Thyroid gland (tissue), 4 donors: ENCODE measurements around the gene CBLN2. TPM values are rescaled to one million over a fixed set of nuclear protein-coding genes. Genes with fewer than 3 reads are reported as not detected.

Experiments
- DNase-seq, 2 donors: peaks; one replicate each; pipeline ENCODE4 v3.0.0-alpha.2; 2019
- H3K27ac ChIP-seq, 3 donors: fragments of 200-600 bp; sonication (generic); 1 replicate in 2 of 3; 2 replicates in 1 of 3; pipeline ENCODE4 v1.5.1; 2016 to 2019; ENCODE audit warnings: mild to moderate bottlenecking in 1 of 3, moderate library complexity in 1 of 3
- H3K27me3 ChIP-seq: fragments of 200-600 bp; sonication (generic); one replicate; pipeline ENCODE4 v1.5.1; 2019
- H3K36me3 ChIP-seq, 2 donors: fragments of 200-600 bp; sonication (generic); one replicate each; pipeline ENCODE4 v1.5.1; 2016 to 2019
- H3K4me1 ChIP-seq, 2 donors: fragments of 200-600 bp; sonication (generic); one replicate each; pipeline ENCODE4 v1.5.1; 2017 to 2019
- H3K4me3 ChIP-seq, 3 donors: fragments of 200-600 bp; sonication (generic); replicated peaks in 1 of 3; 1 replicate in 2 of 3; 2 replicates in 1 of 3; pipeline ENCODE4 v1.5.1; 2016; ENCODE audit warnings: mild to moderate bottlenecking in 1 of 3
- H3K9me3 ChIP-seq: fragments of 200-600 bp; sonication (generic); one replicate; pipeline ENCODE4 v1.5.1; 2017
- POLR2A ChIP-seq, 2 donors: fragments of 450-650 bp; IDR thresholded peaks; one replicate each; pipeline ENCODE4 v1.6.1; 2017; ENCODE audit warnings: antibody characterized with exemption in 2 of 2, mild to moderate bottlenecking in 2 of 2, moderate library complexity in 1 of 2
- WGBS, 2 donors: methylation state at CpG; one replicate each; pipeline ENCODE4 v1.1.5; 2017; 5-methylcytosine and 5-hydroxymethylcytosine counted together
- intact Hi-C: fragments of 100-400 bp; cut with DNase I; formaldehyde crosslinking; loops from one replicate; pipeline ENCODE4 v1.15.1; 2023
- total RNA-seq, 4 donors: library from RNA; depleted of rRNA; stranded (reverse); fragments of >200 nt; gene quantifications; one replicate each; pipeline ENCODE4 v1.2.3, GENCODE V29; 2016
- TF ChIP-seq, protein P1 (sequence below), 6 experiments: fragments of 200-600 bp in 3 of 6; fragments of 450-650 bp in 3 of 6; sonication (generic) in 3 of 6; IDR thresholded peaks; one replicate each; pipeline ENCODE4 v1.5.1; 2016 to 2019; ENCODE audit warnings: antibody characterized with exemption in 6 of 6, mild to moderate bottlenecking in 2 of 6, inconsistent platforms in 1 of 6, moderate library complexity in 1 of 6

The CBLN2 gene
- total RNA-seq = not detected

DNA sequence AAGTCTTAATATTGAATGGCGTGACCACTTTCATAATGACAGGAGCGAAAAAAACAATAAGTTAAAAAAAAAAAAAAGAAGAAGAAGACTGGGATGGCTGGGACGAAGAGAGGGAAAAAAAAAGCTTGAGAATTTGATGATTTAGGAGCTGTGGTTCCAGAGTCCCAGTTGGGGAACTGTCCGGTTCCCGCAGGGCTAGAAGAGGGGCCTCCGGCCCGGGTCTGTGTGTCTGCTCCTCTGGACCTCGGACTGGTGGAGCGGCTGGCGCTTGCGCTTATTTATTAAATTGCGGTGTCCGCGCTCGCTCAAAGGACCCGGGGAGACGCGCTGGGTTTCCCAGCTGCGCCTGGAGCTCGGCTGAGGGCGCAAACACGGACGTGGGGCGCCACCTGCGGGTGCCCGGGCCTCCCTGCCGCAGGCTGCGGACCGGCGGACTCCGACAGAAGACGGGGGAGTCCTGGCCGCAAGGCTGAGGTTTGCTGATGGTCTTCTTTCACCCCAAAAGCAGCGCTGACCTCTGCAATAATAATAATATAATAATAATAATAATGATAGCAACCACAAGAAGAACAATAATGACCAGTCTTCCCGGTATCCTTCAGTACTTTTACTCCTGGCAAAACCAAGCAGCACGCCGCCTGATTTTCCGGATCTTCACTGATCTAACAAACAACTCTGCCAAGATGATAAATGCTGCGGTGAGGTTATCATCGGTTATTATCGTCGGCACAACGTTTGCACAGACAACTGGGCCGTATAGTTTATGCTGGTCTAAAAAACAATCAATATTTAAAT, at the start of gene CBLN2:
Gene CBLN2, minus strand, starts transcription at position 251 of the 795 bp plus-strand sequence. CDS start 2,182 bp downstream, outside the sequence.
- Histone ChIP-seq H3K27ac (no peak within 1 kb of the TSS), H3K4me1 (peaks cover 0 to 3% of the 10 kb centered on the region in 2 donors), H3K4me3 (no peak within 1 kb of the TSS), H3K27me3 (no peaks in the 10 kb centered on the region), H3K9me3 (no peaks in the 10 kb centered on the region), H3K36me3 (no peaks in the 10 kb centered on the region)
- TF ChIP-seq POLR2A (IDR thresholded peaks at IDR 0.05) = no peak
- TF ChIP-seq, protein P1, sequence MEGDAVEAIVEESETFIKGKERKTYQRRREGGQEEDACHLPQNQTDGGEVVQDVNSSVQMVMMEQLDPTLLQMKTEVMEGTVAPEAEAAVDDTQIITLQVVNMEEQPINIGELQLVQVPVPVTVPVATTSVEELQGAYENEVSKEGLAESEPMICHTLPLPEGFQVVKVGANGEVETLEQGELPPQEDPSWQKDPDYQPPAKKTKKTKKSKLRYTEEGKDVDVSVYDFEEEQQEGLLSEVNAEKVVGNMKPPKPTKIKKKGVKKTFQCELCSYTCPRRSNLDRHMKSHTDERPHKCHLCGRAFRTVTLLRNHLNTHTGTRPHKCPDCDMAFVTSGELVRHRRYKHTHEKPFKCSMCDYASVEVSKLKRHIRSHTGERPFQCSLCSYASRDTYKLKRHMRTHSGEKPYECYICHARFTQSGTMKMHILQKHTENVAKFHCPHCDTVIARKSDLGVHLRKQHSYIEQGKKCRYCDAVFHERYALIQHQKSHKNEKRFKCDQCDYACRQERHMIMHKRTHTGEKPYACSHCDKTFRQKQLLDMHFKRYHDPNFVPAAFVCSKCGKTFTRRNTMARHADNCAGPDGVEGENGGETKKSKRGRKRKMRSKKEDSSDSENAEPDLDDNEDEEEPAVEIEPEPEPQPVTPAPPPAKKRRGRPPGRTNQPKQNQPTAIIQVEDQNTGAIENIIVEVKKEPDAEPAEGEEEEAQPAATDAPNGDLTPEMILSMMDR (IDR thresholded peaks at IDR 0.05) = peak in 3 of 6 experiments; percentile 11 to 58 (median 38)
- intact Hi-C loops = no loop called here
- WGBS, 2 donors = 5 to 7% methylated on average over 44 of the region's 44 CpGs
- DNase-seq = peak; percentile 17 to 19

DNA sequence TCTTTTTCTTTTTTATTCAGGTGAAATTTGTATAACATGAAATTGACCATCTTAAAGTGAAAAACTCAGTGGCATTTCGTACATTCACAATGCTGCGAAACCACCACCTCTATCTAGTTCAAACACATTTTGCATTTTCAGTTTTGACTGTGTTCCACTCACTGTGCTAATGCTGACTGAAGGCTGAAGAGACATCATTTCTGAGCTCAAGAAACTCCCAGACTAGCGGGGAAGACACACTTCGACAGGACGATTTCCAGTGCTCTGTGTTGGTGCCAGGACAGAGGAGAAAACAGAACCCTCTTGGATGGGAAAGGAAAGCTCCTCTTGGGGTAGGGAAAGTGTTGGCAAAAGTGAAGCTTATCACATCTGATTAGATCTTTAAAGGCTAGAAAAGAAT, 44.2 kb upstream of the CBLN2 start:
- no peak overlapping the region for H3K27ac ChIP-seq
- H3K9me3 ChIP-seq = no peaks in the 10 kb centered on the region
- no peaks in the 10 kb centered on the region for H3K36me3 ChIP-seq
- WGBS, 2 donors = 62 to 63% methylated on average over 5 of the region's 5 CpGs
- no peaks in the 10 kb centered on the region for H3K4me1 ChIP-seq
- DNase-seq = no peak
- H3K4me3 ChIP-seq = no peak overlapping the region
- TF ChIP-seq, protein P1 (IDR thresholded peaks at IDR 0.05) = no peak
- no peak for TF ChIP-seq POLR2A (IDR thresholded peaks at IDR 0.05)
- no peaks in the 10 kb centered on the region for H3K27me3 ChIP-seq
- intact Hi-C loops = no loop called here

DNA sequence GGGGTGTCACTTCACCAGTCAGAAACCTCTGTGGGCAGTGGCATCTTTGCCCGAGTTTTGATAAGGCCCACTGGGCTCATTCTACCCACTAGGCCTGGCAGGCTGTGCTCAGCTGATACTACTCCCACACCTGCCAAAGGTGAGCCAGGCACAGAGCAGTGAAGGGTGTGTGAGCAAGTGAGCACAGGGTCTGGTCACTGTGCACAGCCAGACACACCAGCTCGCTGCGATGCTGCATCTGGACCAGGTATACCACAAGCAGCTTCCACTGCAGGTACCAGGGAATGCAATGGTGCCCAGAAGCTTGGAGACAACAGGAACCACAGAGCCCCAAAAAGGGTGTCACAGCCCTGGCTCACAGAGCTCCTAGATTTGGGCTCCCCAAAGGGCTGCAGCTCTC, 40.6 kb upstream of the CBLN2 start:
- no peak for DNase-seq
- H3K4me3 ChIP-seq = no peak overlapping the region
- TF ChIP-seq, protein P1 (IDR thresholded peaks at IDR 0.05) = no peak
- intact Hi-C loops = no loop called here
- no peaks in the 10 kb centered on the region for H3K27me3 ChIP-seq
- WGBS, 2 donors = 88 to 89% methylated on average over 3 of the region's 3 CpGs
- H3K36me3 ChIP-seq = no peaks in the 10 kb centered on the region
- no peak overlapping the region for H3K27ac ChIP-seq
- H3K9me3 ChIP-seq = no peaks in the 10 kb centered on the region
- H3K4me1 ChIP-seq = no peaks in the 10 kb centered on the region

DNA sequence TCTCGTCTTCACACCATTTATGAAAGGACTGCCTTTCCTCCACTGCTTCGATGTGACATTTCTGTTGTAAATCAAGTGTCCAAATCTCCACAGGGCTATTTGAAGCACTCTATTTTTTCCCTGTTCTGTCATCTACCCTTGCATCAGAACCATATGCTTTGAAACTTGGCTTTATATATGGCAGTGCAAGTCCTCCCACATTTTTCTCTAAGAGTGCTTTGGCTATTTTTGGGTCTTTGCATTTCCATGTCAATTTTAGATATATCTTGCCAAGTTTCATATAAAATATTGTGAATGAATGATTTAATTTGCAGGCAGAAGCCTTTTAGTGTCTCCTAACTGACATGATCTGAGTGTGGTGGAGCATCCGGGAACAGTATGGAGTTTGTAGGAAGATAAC, 37.8 kb upstream of the CBLN2 start:
- no peak overlapping the region for H3K4me3 ChIP-seq
- H3K36me3 ChIP-seq = no peaks in the 10 kb centered on the region
- no peak overlapping the region for H3K27ac ChIP-seq
- DNase-seq = no peak
- no peaks in the 10 kb centered on the region for H3K27me3 ChIP-seq
- H3K9me3 ChIP-seq = no peaks in the 10 kb centered on the region
- H3K4me1 ChIP-seq = no peaks in the 10 kb centered on the region
- TF ChIP-seq, protein P1 (IDR thresholded peaks at IDR 0.05) = no peak
- no peak for TF ChIP-seq POLR2A (IDR thresholded peaks at IDR 0.05)
- WGBS, 2 donors = 79 to 80% methylated on average over 3 of the region's 3 CpGs
- intact Hi-C loops = no loop called here

DNA sequence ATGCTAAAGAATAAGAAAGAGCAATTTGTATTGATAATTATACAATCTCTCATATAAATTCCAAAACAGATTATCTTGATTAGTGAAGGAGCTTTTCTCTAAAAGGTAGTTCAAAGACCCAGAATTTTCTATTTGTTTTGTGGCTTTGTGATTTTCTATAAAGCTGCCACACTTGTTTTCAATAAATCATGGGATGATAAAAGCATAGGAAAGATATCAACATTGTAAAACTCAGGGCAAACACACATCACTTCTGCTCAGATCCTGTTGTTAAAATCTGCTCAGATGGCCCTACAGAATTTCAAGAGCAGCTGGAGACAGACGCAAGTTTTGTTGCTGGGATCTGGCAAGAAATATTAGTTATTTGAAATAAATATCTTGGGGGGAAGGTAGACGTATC, 28.8 kb upstream of the CBLN2 start:
- no peaks in the 10 kb centered on the region for H3K27me3 ChIP-seq
- DNase-seq = no peak
- TF ChIP-seq, protein P1 (IDR thresholded peaks at IDR 0.05) = no peak
- no peak for TF ChIP-seq POLR2A (IDR thresholded peaks at IDR 0.05)
- H3K4me1 ChIP-seq = no peaks in the 10 kb centered on the region
- intact Hi-C loops = no loop called here
- 70 to 77% methylated on average over 2 of the region's 2 CpGs for WGBS, 2 donors
- H3K4me3 ChIP-seq = no peak overlapping the region
- H3K9me3 ChIP-seq = no peaks in the 10 kb centered on the region
- H3K27ac ChIP-seq = no peak overlapping the region
- no peaks in the 10 kb centered on the region for H3K36me3 ChIP-seq
